COR-L47 (cell line): ENCODE measurements around the gene VASN.
A peak's percentile ranks its signal among the peaks of the same experiment; 100 is the strongest.
"Not testable (repeated sequence)": the region's sequence is repeated elsewhere in the genome, so short reads cannot be mapped to it uniquely, and the experiment has no call there.

Experiments
- DNase-seq: peaks from one replicate; lab custom pipeline; 2025; lab: John Stamatoyannopoulos, UW

Gene VASN

DNA sequence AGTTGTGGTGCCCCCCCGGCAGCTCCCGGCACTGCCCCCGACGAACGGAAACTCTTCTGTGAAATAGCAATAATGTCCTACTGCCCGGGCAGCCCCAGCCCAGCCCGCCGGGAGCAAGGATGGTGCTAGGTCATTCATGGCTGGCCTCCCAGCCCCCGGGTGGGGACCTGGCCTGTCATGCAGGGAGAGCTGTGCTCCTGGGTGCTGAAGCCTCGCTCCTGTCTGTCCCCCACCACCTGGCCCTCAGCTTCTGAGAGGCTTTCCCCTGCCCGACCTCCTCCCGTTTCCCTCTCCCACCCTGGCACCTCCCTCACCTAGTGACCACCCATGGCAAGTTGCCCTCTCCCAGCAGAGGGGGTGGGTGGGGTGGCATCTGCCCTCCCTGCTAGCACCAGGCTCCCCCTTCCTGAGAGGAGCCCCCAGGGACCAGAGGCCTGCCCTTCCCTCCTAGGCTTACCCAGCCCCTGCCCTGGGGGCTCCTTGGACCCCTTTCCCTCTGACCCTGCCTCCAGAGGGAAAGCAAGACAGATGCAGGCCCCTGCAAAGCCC lies 34.0 kb upstream of the VASN start:
- DNase-seq, result no peak

GRCh38 chr16:4338125-4338582 lies 33.5 kb upstream of the VASN start:
- no peak for DNase-seq

DNA sequence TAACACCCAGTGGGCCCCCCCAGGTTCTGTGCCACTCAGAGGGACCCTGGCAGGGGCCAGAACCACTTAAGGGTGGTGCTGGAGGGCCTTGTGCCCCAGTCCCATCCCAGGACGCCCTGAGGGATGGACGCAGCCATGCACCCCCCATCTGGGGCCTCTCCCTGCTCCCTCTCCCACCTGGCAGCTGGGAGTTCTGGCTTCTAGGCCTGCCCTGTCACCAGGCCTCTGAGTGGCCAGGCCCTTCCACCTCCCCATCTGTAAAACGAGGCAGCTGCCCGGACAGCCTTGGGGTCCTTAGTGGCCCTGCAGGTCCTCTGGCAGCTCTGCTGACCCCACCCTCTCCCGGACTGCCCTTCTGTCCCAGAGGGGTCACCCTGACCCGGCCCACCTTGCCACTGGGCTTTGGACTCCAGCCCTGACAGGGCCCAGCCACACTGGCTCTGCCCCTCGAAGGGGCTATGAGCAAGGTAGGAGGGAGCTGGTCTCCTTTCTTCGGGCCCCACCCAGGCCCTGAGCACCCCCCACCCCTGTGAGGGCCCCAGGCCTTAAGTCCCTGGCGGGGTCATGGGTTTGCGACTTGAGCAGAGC lies 32.8 kb upstream of the VASN start:
- DNase-seq, result no peak

- no peak for DNase-seq
These were observed 32.2 kb upstream of the VASN start for GRCh38 chr16:4339455-4339854.

- DNase-seq, result peak; percentile 94
These were observed 31.7 kb upstream of the VASN start for GRCh38 chr16:4339909-4340308.

- DNase-seq, result no peak
These were observed 31.2 kb upstream of the VASN start for GRCh38 chr16:4340443-4340842.

DNA sequence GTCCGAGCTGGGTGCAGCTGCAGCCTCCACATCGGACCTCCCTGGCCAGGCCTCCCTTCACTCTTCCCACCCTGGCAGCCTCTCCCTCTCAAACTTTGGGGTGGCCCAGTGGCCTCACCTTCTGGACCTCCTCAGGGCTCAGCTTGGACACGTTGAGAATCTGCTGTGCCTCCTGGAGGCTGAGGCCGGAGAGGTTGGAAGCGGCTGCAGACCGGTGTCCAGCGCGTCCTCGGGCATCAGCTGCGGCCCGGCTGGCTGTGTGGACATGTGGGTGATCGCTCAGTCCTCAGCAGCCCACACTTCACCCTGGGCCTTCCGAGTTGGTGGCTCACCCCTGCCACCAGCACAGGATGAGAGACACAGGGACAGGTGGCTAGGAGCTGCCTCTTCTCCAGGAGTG lies 30.4 kb upstream of the VASN start:
- DNase-seq, result no peak

GRCh38 chr16:4342866-4343744 lies 28.5 kb upstream of the VASN start:
- no peak for DNase-seq

GRCh38 chr16:4344300-4344982 lies 27.2 kb upstream of the VASN start:
- DNase-seq, result not testable (repeated sequence)

- peak; percentile 86 for DNase-seq
These were observed 26.4 kb upstream of the VASN start for GRCh38 chr16:4344983-4345835.

GRCh38 chr16:4345836-4346781 lies 25.5 kb upstream of the VASN start:
- peak; percentile 34 for DNase-seq

DNA sequence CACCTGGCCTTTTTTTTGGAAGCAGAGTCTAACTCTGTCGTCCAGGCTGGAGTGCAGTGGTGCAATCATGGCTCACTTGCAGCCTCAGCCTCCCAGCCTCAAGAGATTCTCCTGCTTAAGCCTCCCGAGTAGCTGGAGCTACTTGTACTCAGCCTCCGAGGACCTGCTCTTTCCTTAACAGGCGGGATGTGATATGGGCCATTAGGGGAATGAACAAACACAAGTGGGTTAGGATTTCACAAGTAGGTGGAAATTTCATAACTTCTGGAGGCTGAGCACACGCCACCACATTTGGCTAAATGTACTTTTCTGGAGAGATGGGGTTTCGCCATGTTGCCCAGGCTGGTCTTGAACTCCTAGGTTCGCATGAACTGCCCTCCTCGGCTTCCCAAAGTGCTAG lies 24.6 kb upstream of the VASN start:
- DNase-seq, result no peak

DNA sequence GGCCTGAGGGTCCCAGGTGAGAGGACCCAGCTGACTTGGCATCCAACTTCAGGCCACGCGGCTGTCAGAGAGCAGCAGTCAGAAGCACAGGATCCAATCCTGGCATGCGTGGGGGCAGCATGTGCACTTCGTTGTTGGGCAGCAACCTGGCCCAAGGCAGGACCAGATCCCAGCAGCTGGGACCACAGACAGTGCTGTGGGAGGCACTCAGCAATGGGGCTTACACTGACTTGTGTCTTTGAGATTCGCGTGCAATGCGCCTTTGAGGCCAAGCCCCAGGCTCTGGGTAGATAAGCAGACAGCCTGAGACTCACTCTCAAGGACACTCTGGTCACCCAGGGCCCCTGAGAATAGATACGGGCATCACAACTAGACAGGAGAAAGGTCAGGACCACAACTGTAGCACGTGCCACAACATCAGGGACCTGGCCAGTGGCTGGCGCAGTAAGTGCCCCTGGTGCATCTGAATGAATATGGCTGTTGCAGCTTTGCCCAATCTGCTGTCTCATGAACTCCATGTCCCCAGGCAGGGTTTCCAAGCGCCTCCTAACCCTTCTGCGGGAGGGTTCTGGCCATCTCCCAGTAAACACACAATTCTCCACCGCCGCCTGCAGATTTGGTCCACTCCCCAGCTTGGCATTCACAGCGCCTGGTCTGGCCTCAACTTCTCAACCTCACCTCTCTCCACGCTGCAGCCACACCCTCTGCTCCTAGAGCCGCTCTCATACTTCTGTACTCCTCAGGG lies 23.7 kb upstream of the VASN start:
- DNase-seq, result no peak

DNA sequence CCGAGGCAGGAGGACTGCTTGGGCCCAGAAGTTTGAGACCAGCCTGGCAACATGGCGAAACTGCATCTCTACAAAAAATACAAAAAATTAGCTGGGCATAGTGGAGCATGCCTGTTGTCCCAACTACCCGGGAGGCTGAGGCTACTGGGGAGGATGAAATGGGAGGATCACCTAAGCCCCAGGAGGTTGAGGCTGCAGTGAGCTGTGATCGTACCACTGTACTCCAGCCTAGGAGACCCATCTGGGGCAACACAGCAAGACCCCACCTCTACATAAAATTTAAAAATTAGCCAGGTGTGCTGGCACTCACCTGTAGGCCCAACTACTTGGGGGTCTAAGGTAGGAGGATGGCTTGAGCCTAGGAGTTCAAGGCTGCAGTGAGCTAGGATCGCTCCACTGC lies 22.3 kb upstream of the VASN start:
- no peak for DNase-seq

GRCh38 chr16:4350365-4350786 lies 21.3 kb upstream of the VASN start:
- no peak for DNase-seq

DNA sequence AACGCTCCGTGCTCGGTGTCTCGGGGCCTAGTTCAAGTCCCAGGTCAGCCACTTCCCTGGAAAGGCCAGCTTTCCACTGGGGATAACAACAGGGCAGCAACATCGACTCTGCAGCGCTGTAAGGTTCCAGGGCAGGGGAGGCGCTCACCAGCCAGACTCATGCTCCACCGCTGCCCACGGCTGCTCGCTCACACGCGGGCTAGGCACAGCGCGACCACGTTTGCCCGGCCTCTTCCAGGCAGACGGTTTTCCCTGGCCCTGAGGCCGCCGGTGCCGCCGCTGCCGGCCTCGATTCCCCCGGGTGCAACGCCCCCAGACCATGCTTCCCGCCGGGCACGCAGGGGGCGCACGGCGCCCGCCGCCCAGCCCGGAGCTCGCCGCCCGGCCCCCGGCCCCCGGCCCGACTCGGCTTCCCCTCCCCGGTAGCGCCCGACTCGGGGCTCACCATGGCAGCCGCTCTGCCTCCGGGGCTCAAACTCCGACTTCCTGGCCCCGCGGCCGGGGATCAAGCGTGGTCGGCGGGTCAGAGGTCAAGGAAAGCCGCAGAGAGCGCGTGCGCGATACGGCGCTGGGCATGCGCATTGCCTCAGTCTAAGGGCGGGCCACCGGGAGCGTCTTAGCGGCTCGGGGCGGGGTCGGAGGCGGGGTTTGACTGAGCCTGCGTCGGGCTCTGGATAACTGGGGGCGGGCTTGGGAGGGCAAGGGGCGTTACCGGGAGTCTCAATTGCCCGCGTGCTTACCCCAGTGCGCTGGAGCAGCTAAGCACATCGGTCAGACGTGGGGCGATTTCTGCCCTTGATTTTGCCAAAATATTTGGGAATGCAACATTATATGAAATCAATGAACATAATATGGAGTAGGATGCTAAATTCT lies 20.6 kb upstream of the VASN start, which contains the start of gene PAM16:
Gene PAM16, minus strand, starts transcription at position 535 of the 873 bp plus-strand sequence. Its CDS starts 87 bp downstream, at position 448.
- peak; percentile 93 for DNase-seq

DNA sequence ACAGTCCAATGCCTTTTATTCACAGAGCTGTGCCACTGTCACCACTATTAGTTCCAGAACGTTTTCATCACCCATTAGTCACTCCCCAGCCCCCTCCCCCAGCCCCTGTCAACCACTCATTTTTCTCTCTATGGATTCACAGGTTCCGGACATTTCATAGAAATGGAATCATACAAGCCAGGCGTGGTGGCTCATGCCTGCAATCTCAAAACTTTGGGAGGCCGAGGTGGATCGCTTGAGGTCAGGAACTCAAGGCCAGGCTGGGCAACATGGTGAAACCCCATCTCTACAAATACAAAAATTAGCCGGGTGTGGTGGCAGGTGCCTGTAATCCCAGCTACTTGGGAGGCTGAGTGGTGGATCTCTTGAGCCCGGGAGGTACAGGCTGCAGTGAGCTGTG lies 19.8 kb upstream of the VASN start:
- DNase-seq, result no peak

GRCh38 chr16:4352843-4353242 lies 18.8 kb upstream of the VASN start:
- no peak for DNase-seq

DNA sequence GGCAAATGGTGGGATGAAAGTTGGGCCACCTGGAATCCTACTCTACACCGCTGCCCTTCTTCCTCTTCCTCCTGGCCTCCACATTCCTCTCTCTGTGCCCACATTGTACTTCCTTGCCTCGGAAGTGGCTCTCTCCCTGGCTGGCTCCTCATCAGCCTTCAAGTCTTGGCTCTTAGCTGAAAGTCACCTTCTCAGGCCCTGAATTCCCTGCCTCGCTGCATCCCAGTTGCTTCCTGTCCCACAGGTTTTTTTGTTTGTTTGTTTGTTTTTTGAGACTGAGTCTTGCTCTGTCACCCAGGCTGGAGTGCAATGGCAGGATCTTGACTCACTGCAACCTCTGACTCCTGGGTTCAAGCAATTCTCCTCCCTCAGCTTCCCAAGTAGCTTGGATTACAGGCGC lies 18.0 kb upstream of the VASN start:
- no peak for DNase-seq
